Measurements from ENCODE around the gene PRKCA. TPM values are rescaled to one million over a fixed set of nuclear protein-coding genes. Genes with fewer than 3 reads are reported as not detected.

PRKCA gene
- total RNA-seq, 1 donor from 2014 or later, result 15.5 TPM

- no peaks in the 10 kb centered on the region for H3K27me3 ChIP-seq
- H3K27ac ChIP-seq, result no peak overlapping the region
- no peaks in the 10 kb centered on the region for H3K36me3 ChIP-seq
- no peak overlapping the region for H3K4me3 ChIP-seq
- H3K9me3 ChIP-seq, result no peaks in the 10 kb centered on the region
- DNase-seq (ENCODE audit: extremely low spot score in 2 of 2), result no peak
- H3K4me1 ChIP-seq, result no peaks in the 10 kb centered on the region
- TF ChIP-seq POLR2A (IDR thresholded peaks at IDR 0.05), result no peak
- TF ChIP-seq, protein P1, sequence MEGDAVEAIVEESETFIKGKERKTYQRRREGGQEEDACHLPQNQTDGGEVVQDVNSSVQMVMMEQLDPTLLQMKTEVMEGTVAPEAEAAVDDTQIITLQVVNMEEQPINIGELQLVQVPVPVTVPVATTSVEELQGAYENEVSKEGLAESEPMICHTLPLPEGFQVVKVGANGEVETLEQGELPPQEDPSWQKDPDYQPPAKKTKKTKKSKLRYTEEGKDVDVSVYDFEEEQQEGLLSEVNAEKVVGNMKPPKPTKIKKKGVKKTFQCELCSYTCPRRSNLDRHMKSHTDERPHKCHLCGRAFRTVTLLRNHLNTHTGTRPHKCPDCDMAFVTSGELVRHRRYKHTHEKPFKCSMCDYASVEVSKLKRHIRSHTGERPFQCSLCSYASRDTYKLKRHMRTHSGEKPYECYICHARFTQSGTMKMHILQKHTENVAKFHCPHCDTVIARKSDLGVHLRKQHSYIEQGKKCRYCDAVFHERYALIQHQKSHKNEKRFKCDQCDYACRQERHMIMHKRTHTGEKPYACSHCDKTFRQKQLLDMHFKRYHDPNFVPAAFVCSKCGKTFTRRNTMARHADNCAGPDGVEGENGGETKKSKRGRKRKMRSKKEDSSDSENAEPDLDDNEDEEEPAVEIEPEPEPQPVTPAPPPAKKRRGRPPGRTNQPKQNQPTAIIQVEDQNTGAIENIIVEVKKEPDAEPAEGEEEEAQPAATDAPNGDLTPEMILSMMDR (IDR thresholded peaks at IDR 0.05), result no peak
- no peak for TF ChIP-seq POLR2AphosphoS5 (IDR thresholded peaks at IDR 0.05; ENCODE audit: insufficient read depth in 1 of 2, low read depth in 1 of 2)
- intact Hi-C loops (cut with DNase I), result no loop called here
Measured at GRCh38 chr17:66277191-66277590, 25.2 kb upstream of the PRKCA start.

GRCh38 chr17:66281661-66282369, 20.6 kb upstream of the PRKCA start:
- H3K27me3 ChIP-seq, result no peaks in the 10 kb centered on the region
- peak in 1 of 2 donors; percentile 29 for DNase-seq (ENCODE audit: extremely low spot score in 2 of 2)
- TF ChIP-seq, protein P1 (IDR thresholded peaks at IDR 0.05), result no peak
- TF ChIP-seq POLR2AphosphoS5 (IDR thresholded peaks at IDR 0.05; ENCODE audit: insufficient read depth in 1 of 2, low read depth in 1 of 2) (no peak), POLR2A (IDR thresholded peaks at IDR 0.05) (no peak)
- no peaks in the 10 kb centered on the region for H3K36me3 ChIP-seq
- intact Hi-C loops (cut with DNase I), result no loop called here
- H3K4me3 ChIP-seq, result no peak overlapping the region
- H3K9me3 ChIP-seq, result no peaks in the 10 kb centered on the region
- H3K27ac ChIP-seq, result no peak overlapping the region
- H3K4me1 ChIP-seq, result no peaks in the 10 kb centered on the region

GRCh38 chr17:66283296-66283934, 19.0 kb upstream of the PRKCA start:
- H3K4me1 ChIP-seq, result no peaks in the 10 kb centered on the region
- H3K27ac ChIP-seq, result no peak overlapping the region
- intact Hi-C loops (cut with DNase I), result no loop called here
- H3K36me3 ChIP-seq, result no peaks in the 10 kb centered on the region
- no peak for TF ChIP-seq POLR2A (IDR thresholded peaks at IDR 0.05)
- TF ChIP-seq, protein P1 (IDR thresholded peaks at IDR 0.05), result no peak
- no peak for TF ChIP-seq POLR2AphosphoS5 (IDR thresholded peaks at IDR 0.05; ENCODE audit: insufficient read depth in 1 of 2, low read depth in 1 of 2)
- H3K9me3 ChIP-seq, result no peaks in the 10 kb centered on the region
- no peak for DNase-seq (ENCODE audit: extremely low spot score in 2 of 2)
- no peaks in the 10 kb centered on the region for H3K27me3 ChIP-seq
- H3K4me3 ChIP-seq, result no peak overlapping the region

DNA sequence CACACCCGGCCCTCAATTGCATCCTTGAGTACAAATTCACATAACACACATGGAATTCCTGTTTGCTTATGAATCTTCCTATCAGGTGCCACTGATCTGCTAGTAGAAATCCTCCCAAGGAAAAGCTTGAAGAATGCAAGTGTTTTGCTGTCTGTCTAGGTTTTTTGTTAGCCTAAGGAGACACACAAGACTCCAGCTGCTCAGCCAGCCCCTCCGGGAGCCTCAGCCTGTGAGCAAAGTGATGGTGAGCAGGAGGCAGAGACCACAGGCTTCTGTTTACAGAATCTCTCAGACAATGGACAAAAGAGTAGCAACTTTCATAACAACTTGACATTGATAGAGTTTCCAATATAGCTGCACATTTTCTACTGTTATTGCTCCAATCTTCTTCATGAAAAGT, 18.4 kb upstream of the PRKCA start:
- Histone ChIP-seq H3K4me3 (no peak overlapping the region), H3K27ac (no peak overlapping the region), H3K36me3 (no peaks in the 10 kb centered on the region), H3K9me3 (no peaks in the 10 kb centered on the region), H3K4me1 (no peaks in the 10 kb centered on the region), H3K27me3 (no peaks in the 10 kb centered on the region)
- intact Hi-C loops (cut with DNase I), result no loop called here
- no peak for TF ChIP-seq POLR2A (IDR thresholded peaks at IDR 0.05)
- DNase-seq (ENCODE audit: extremely low spot score in 2 of 2), result no peak

- no peak for TF ChIP-seq POLR2AphosphoS5 (IDR thresholded peaks at IDR 0.05; ENCODE audit: insufficient read depth in 1 of 2, low read depth in 1 of 2)
- TF ChIP-seq, protein P1 (IDR thresholded peaks at IDR 0.05), result no peak
- TF ChIP-seq POLR2A (IDR thresholded peaks at IDR 0.05), result no peak
- H3K9me3 ChIP-seq, result no peaks in the 10 kb centered on the region
- H3K4me3 ChIP-seq, result no peak overlapping the region
- H3K36me3 ChIP-seq, result no peaks in the 10 kb centered on the region
- no peak overlapping the region for H3K27ac ChIP-seq
- no peaks in the 10 kb centered on the region for H3K4me1 ChIP-seq
- no peaks in the 10 kb centered on the region for H3K27me3 ChIP-seq
- intact Hi-C loops (cut with DNase I), result no loop called here
- DNase-seq (ENCODE audit: extremely low spot score in 2 of 2), result no peak
Measured at GRCh38 chr17:66285149-66285548, 17.3 kb upstream of the PRKCA start.

Data from vagina (tissue), 2 donors.